Measurements from ENCODE around the gene LARP1B. TPM values are rescaled to one million over a fixed set of nuclear protein-coding genes. Genes with fewer than 3 reads are reported as not detected.

The LARP1B gene
- total RNA-seq, 1 experiment from 2014 or later: 42.9 TPM

DNA sequence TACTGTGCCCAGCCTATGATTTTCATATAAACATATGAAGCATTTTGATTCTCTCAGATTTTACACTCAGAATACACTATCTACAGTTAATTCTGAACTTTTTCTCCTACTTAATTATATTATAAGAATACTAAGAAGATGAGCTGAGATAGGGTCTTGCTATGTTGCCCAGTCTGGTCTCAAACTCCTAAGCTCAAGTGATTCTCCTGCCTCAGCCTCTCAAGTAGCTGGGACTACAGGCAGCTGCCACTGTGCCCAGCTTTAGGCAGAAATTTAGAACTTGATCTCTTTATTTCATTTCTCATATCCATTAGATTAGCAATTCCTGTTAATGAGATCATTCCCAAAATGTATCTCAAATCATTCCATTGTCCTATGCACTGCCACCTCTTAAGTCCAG, 4.7 kb upstream of the LARP1B start:
- no peak overlapping the region; a peak in 2 of 5 replicates for H3K4me3 Mint-ChIP-seq
- H2BK5ac ChIP-seq (ENCODE audit: insufficient read length, low read length): no peak overlapping the region

More for the DNA sequence above, 4.7 kb upstream of the LARP1B start:
- H3K9ac ChIP-seq (ENCODE audit: extremely low read depth, insufficient read length, low read length): no peak overlapping the region
- peak overlapping the region in 2 of 3 experiments; percentile 31 to 45; a peak in 3 of 7 replicates for H3K27ac Mint-ChIP-seq
- no peaks in the 10 kb centered on the region for H4K20me1 ChIP-seq (ENCODE audit: control insufficient read depth, insufficient read depth, insufficient read length)
- H3T11ph ChIP-seq (ENCODE audit: low read length): no peak overlapping the region
- no peak overlapping the region for H4K5ac ChIP-seq (ENCODE audit: insufficient read length, low read depth, low read length)
- H3K79me1 ChIP-seq (ENCODE audit: insufficient read depth, low read depth, low read length, poor library complexity, severe bottlenecking): no peaks in the 10 kb centered on the region
- H3K36me3 Mint-ChIP-seq (ENCODE audit: insufficient read depth in 1 of 3, low read depth in 3 of 3): no peaks in the 10 kb centered on the region
- H3K4me1 Mint-ChIP-seq: peaks cover 17 to 30% of the 10 kb centered on the region in 2 experiments
- no peak overlapping the region for H3K18ac ChIP-seq (ENCODE audit: insufficient read length, low read depth, low read length)
- no peaks in the 10 kb centered on the region for H3K79me2 ChIP-seq (ENCODE audit: insufficient read depth, low read length)
- H2BK20ac ChIP-seq (ENCODE audit: low read depth, low read length, poor library complexity, severe bottlenecking): no peak overlapping the region
- H3K14ac ChIP-seq (ENCODE audit: insufficient read depth, low read length): no peak overlapping the region
- no peak for TF ChIP-seq CTCF (conservative IDR thresholded peaks at IDR 0.05)
- peaks cover 7% of the 10 kb centered on the region for H3K23me2 ChIP-seq (ENCODE audit: insufficient read length, low read depth, low read length, poor library complexity, severe bottlenecking)
- no peak overlapping the region for H3K23ac ChIP-seq (ENCODE audit: insufficient read length, low read depth, low read length)
- no peak overlapping the region for H3K4ac ChIP-seq (ENCODE audit: low read depth, low read length)
- no peaks in the 10 kb centered on the region for H3K9me3 ChIP-seq (ENCODE audit: control insufficient read depth, low read depth, low read length)
- no peaks in the 10 kb centered on the region for H3K4me1 ChIP-seq (ENCODE audit: insufficient read depth, low read length)
- H2BK120ac ChIP-seq (ENCODE audit: low read depth, low read length, poor library complexity, severe bottlenecking): no peak overlapping the region
- DNase-seq: no peak
- H4K8ac ChIP-seq (replicated peaks; ENCODE audit: insufficient read length, low read depth, low read length): no peak overlapping the region
- H3K9me3 Mint-ChIP-seq: no peaks in the 10 kb centered on the region
- no peak overlapping the region for H2AK5ac ChIP-seq (ENCODE audit: insufficient read length, low read length)
- H4K91ac ChIP-seq (ENCODE audit: insufficient read length, low read depth, low read length): no peak overlapping the region
- H3K27ac ChIP-seq (ENCODE audit: insufficient read length, low read depth, low read length): no peak overlapping the region
- H3K4me2 ChIP-seq (ENCODE audit: insufficient read depth, insufficient read length, low read length): no peak overlapping the region
- H3K56ac ChIP-seq (ENCODE audit: insufficient read length, low read depth, low read length): no peak overlapping the region
- no peak overlapping the region for H2AFZ ChIP-seq (ENCODE audit: low read length)
- H2BK12ac ChIP-seq (ENCODE audit: insufficient read length, low read depth, low read length): no peak overlapping the region
- no peak overlapping the region for H2BK15ac ChIP-seq (ENCODE audit: low read depth, low read length)
- no peaks in the 10 kb centered on the region for H3K27me3 Mint-ChIP-seq (ENCODE audit: low read depth)
- H3K27me3 ChIP-seq (ENCODE audit: insufficient read depth, low read length): no peaks in the 10 kb centered on the region

Data from H9 (cell line).